HepG2 (cell line): Measurements from ENCODE around the gene MFAP3L. TPM values are rescaled to one million over a fixed set of nuclear protein-coding genes. Genes with fewer than 3 reads are reported as not detected.

Experiments
- BATF2 ChIP-seq: sonication (generic); formaldehyde crosslinking; IDR thresholded peaks from 2 replicates; pipeline ENCODE4 v1.8.0; 2022; ENCODE audit warnings: mild to moderate bottlenecking, missing genetic modification reagents, moderate library complexity
- CHD4 ChIP-seq: fragments of 200-600 bp; sonication (generic); IDR thresholded peaks from 2 replicates; pipeline ENCODE4 v1.7.0; 2017; ENCODE audit warnings: mild to moderate bottlenecking, low read length, borderline replicate concordance
- ESRRA ChIP-seq: sonication (generic); formaldehyde crosslinking; IDR thresholded peaks from 2 replicates; pipeline ENCODE4 v1.5.1; 2020; ENCODE audit warnings: mild to moderate bottlenecking, low read depth, missing genetic modification reagents
- FLYWCH1 ChIP-seq: sonication (generic); formaldehyde crosslinking; IDR thresholded peaks from 2 replicates; pipeline ENCODE4 v1.8.1; 2023; ENCODE audit warnings: mild to moderate bottlenecking, missing genetic modification reagents
- FOXC1 ChIP-seq: sonication (generic); formaldehyde crosslinking; IDR thresholded peaks from 2 replicates; pipeline ENCODE4 v1.8.0; 2022; ENCODE audit warnings: mild to moderate bottlenecking, missing genetic modification reagents, borderline replicate concordance
- FOXK2 ChIP-seq: fragments of 450-650 bp; IDR thresholded peaks from 2 replicates; pipeline ENCODE4 v1.6.1; 2016
- HNF4A ChIP-seq: sonication (generic); formaldehyde crosslinking; IDR thresholded peaks from 2 replicates; pipeline ENCODE4 v1.4.0; 2020; ENCODE audit warnings: missing genetic modification reagents
- HNRNPL ChIP-seq: fragments of 200-400 bp; formaldehyde crosslinking; IDR thresholded peaks from 2 replicates; pipeline ENCODE4 v1.6.1; 2017; ENCODE audit warnings: mild to moderate bottlenecking, low read depth, low read length
- HOXA3 ChIP-seq: sonication (generic); formaldehyde crosslinking; IDR thresholded peaks from 2 replicates; pipeline ENCODE4 v1.5.0; 2020; ENCODE audit warnings: missing genetic modification reagents
- PAF1 ChIP-seq: IDR thresholded peaks from 2 replicates; pipeline ENCODE4 v1.6.1; 2016; ENCODE audit warnings: missing genetic modification reagents, missing compliant biosample characterization
- PRPF4 ChIP-seq: fragments of 200-400 bp; formaldehyde crosslinking; IDR thresholded peaks from 2 replicates; pipeline ENCODE4 v1.6.1; 2016; ENCODE audit warnings: low read length, low read depth; ENCODE audit not compliant: poor library complexity, severe bottlenecking
- SALL1 ChIP-seq: sonication (generic); formaldehyde crosslinking; IDR thresholded peaks from 2 replicates; pipeline ENCODE4 v1.8.0; 2022; ENCODE audit warnings: mild to moderate bottlenecking, missing genetic modification reagents
- SCMH1 ChIP-seq: sonication (generic); formaldehyde crosslinking; IDR thresholded peaks from 2 replicates; pipeline ENCODE4 v1.9.0; 2021; ENCODE audit warnings: missing genetic modification reagents, mild to moderate bottlenecking, borderline replicate concordance
- SETDB1 ChIP-seq: sonication (generic); formaldehyde crosslinking; IDR thresholded peaks from 2 replicates; pipeline ENCODE4 v1.5.1; 2020; ENCODE audit warnings: missing genetic modification reagents, mild to moderate bottlenecking, borderline replicate concordance
- SNAPC4 ChIP-seq: sonication (generic); formaldehyde crosslinking; IDR thresholded peaks from 2 replicates; pipeline ENCODE4 v1.4.0; 2020; ENCODE audit warnings: mild to moderate bottlenecking, missing genetic modification reagents
- ZBTB1 ChIP-seq: sonication (generic); formaldehyde crosslinking; IDR thresholded peaks from 2 replicates; pipeline ENCODE4 v1.4.0; 2020; ENCODE audit warnings: missing genetic modification reagents, borderline replicate concordance
- ZBTB26 ChIP-seq: IDR thresholded peaks from 2 replicates; pipeline ENCODE4 v1.6.1; 2016; ENCODE audit warnings: missing compliant biosample characterization, missing genetic modification reagents, borderline replicate concordance
- ZBTB42 ChIP-seq: sonication (generic); formaldehyde crosslinking; IDR thresholded peaks from 2 replicates; pipeline ENCODE4 v1.5.0; 2020; ENCODE audit warnings: mild to moderate bottlenecking, missing genetic modification reagents
- ZFAT ChIP-seq: sonication (generic); formaldehyde crosslinking; conservative IDR thresholded peaks from 2 replicates; pipeline ENCODE4 v1.8.1; 2023; ENCODE audit warnings: missing genetic modification reagents, inconsistent platforms
- ZFP36L1 ChIP-seq: sonication (generic); formaldehyde crosslinking; IDR thresholded peaks from 2 replicates; pipeline ENCODE4 v1.8.0; 2022; ENCODE audit warnings: mild to moderate bottlenecking, missing genetic modification reagents, moderate library complexity
- ZMYM4 ChIP-seq: sonication (generic); formaldehyde crosslinking; IDR thresholded peaks from 2 replicates; pipeline ENCODE4 v1.8.1; 2023; ENCODE audit warnings: mild to moderate bottlenecking, missing genetic modification reagents
- ZNF576 ChIP-seq: sonication (generic); formaldehyde crosslinking; IDR thresholded peaks from 2 replicates; pipeline ENCODE4 v1.4.0; 2020; ENCODE audit warnings: mild to moderate bottlenecking, missing genetic modification reagents
- ZNF619 ChIP-seq: sonication (generic); formaldehyde crosslinking; IDR thresholded peaks from 2 replicates; pipeline ENCODE4 v1.4.0; 2020; ENCODE audit warnings: mild to moderate bottlenecking, missing genetic modification reagents
- ZNF768 ChIP-seq: sonication (generic); formaldehyde crosslinking; IDR thresholded peaks from 2 replicates; pipeline ENCODE4 v1.4.0; 2020; ENCODE audit warnings: missing genetic modification reagents
- ZNF878 ChIP-seq: sonication (generic); formaldehyde crosslinking; IDR thresholded peaks from 2 replicates; pipeline ENCODE4 v1.8.1; 2023; ENCODE audit warnings: mild to moderate bottlenecking, missing genetic modification reagents, moderate library complexity
- polyA plus RNA-seq, 8 experiments: library from polyadenylated mRNA; depleted of rRNA in 3 of 8; stranded (reverse) in 7 of 8; unstranded in 1 of 8; fragments of >200 nt; fragmentation: Illumina TruSeq in 4 of 8; extraction: Trizol in 4 of 8; gene quantifications; 2 replicates each; pipeline versions ENCODE4 v1.2.1 to v1.2.3, GENCODE V29; 2011 to 2016; ENCODE audit warnings: low read depth in 4 of 8, missing spikeins in 1 of 8, mixed read lengths in 1 of 8; ENCODE audit not compliant: insufficient read depth in 1 of 8
- total RNA-seq, 5 experiments: library from RNA; depleted of rRNA; stranded (reverse); fragments of >200 nt; fragmentation: Illumina TruSeq; extraction: Trizol; gene quantifications; 2 replicates each; pipeline ENCODE4 v1.2.3, GENCODE V29; 2016; ENCODE audit warnings: low read depth in 1 of 5

Gene MFAP3L
- total and polyA plus RNA-seq, 2 of the 13 experiments (the other 11 are each of a cell fraction or from before 2014, with no cell fraction given): 1.5 to 3.6 TPM

- no peak for TF ChIP-seq ZBTB42 (CRISPR knock-in tag)
- peak; percentile 88 for TF ChIP-seq FOXC1 (CRISPR knock-in tag)
- TF ChIP-seq ZNF878 (CRISPR knock-in tag): no peak
- TF ChIP-seq HNF4A: no peak
- TF ChIP-seq SNAPC4 (CRISPR knock-in tag): no peak
- TF ChIP-seq ZBTB1 (CRISPR knock-in tag): no peak; the same call in 1 of the 2 replicates
- TF ChIP-seq FOXK2: no peak
- peak; percentile 81 for TF ChIP-seq ZMYM4 (CRISPR knock-in tag)
- no peak for TF ChIP-seq ESRRA
- TF ChIP-seq HNRNPL: no peak
- TF ChIP-seq FLYWCH1 (CRISPR knock-in tag): no peak
- no peak for TF ChIP-seq ZFAT (CRISPR knock-in tag)
- TF ChIP-seq ZNF768 (CRISPR knock-in tag): peak; percentile 69; the same call in 1 of the 2 replicates
- no peak for TF ChIP-seq SETDB1 (CRISPR knock-in tag)
- no peak for TF ChIP-seq ZFP36L1 (CRISPR knock-in tag)
- TF ChIP-seq ZNF576: no peak
- no peak for TF ChIP-seq ZBTB26 (CRISPR knock-in tag)
- peak; percentile 27; the same call in 1 of the 2 replicates for TF ChIP-seq HOXA3 (CRISPR knock-in tag)
- no peak for TF ChIP-seq ZNF619 (CRISPR knock-in tag)
- TF ChIP-seq SCMH1 (CRISPR knock-in tag): no peak
- TF ChIP-seq BATF2 (CRISPR knock-in tag): no peak
- no peak for TF ChIP-seq PAF1 (CRISPR knock-in tag)
- no peak for TF ChIP-seq CHD4
- no peak; the same call in 1 of the 2 replicates for TF ChIP-seq SALL1
- TF ChIP-seq PRPF4: no peak
Measured at GRCh38 chr4:170026253-170027021, at the start of gene MFAP3L (continued).
